H9 (cell line): Measurements from ENCODE around the gene MRPL52. TPM values are rescaled to one million over a fixed set of nuclear protein-coding genes. Genes with fewer than 3 reads are reported as not detected.
A peak's percentile ranks its signal among the peaks of the same experiment; 100 is the strongest.

ENCODE experiments used
- DNase-seq: peaks from one replicate; pipeline ENCODE4 v3.0.0-alpha.2; 2017
- H2AFZ ChIP-seq: one replicate; pipeline ENCODE4 v1.6.1; 2013; ENCODE audit warnings: mild to moderate bottlenecking, low read length, control low read depth, moderate library complexity
- H2AK5ac ChIP-seq: 2 replicates; pipeline ENCODE4 v1.6.1; 2013; ENCODE audit warnings: low read length, control low read depth, mixed read lengths; ENCODE audit not compliant: insufficient read length
- H2BK120ac ChIP-seq: one replicate; pipeline ENCODE4 v1.6.1; 2013; ENCODE audit warnings: low read depth, mild to moderate bottlenecking, low read length, control low read depth, inconsistent platforms; ENCODE audit not compliant: poor library complexity, severe bottlenecking
- H2BK12ac ChIP-seq: 2 replicates; pipeline ENCODE4 v1.6.1; 2013; ENCODE audit warnings: low read length, control low read depth, mixed read lengths, low read depth; ENCODE audit not compliant: insufficient read length
- H2BK15ac ChIP-seq: 2 replicates; pipeline ENCODE4 v1.6.1; 2013; ENCODE audit warnings: low read depth, low read length, control low read depth
- H2BK20ac ChIP-seq: one replicate; pipeline ENCODE4 v1.6.1; 2013; ENCODE audit warnings: low read depth, mild to moderate bottlenecking, low read length, control low read depth, inconsistent platforms; ENCODE audit not compliant: poor library complexity, severe bottlenecking
- H2BK5ac ChIP-seq: 2 replicates; pipeline ENCODE4 v1.6.1; 2013; ENCODE audit warnings: low read length, control low read depth, mixed read lengths; ENCODE audit not compliant: insufficient read length
- H3K14ac ChIP-seq: 2 replicates; pipeline ENCODE4 v1.6.1; 2013; ENCODE audit warnings: low read length, control low read depth; ENCODE audit not compliant: insufficient read depth
- H3K18ac ChIP-seq: 2 replicates; pipeline ENCODE4 v1.6.1; 2013; ENCODE audit warnings: low read depth, mild to moderate bottlenecking, mixed read lengths, low read length, control low read depth; ENCODE audit not compliant: insufficient read length
- H3K23ac ChIP-seq: 2 replicates; pipeline ENCODE4 v1.6.1; 2013; ENCODE audit warnings: low read length, control low read depth, mixed read lengths, low read depth; ENCODE audit not compliant: insufficient read length
- H3K23me2 ChIP-seq: 2 replicates; pipeline ENCODE4 v1.6.1; 2013; ENCODE audit warnings: low read depth, mild to moderate bottlenecking, mixed read lengths, low read length, control low read depth; ENCODE audit not compliant: insufficient read length, poor library complexity, severe bottlenecking
- H3K27ac ChIP-seq: 2 replicates; pipeline ENCODE4 v1.5.1; 2013; ENCODE audit warnings: low read length, control low read depth, mixed read lengths, low read depth; ENCODE audit not compliant: insufficient read length
- H3K27me3 ChIP-seq: 2 replicates; pipeline ENCODE4 v1.6.1; 2013; ENCODE audit warnings: low read length, control low read depth, inconsistent platforms; ENCODE audit not compliant: insufficient read depth
- H3K4ac ChIP-seq: 2 replicates; pipeline ENCODE4 v1.6.1; 2013; ENCODE audit warnings: low read depth, mild to moderate bottlenecking, control low read depth, inconsistent platforms, low read length, moderate library complexity
- H3K4me1 ChIP-seq: 2 replicates; pipeline ENCODE4 v1.6.1; 2013; ENCODE audit warnings: low read length, control low read depth, inconsistent platforms; ENCODE audit not compliant: insufficient read depth
- H3K4me2 ChIP-seq: 2 replicates; pipeline ENCODE4 v1.6.1; 2013; ENCODE audit warnings: low read length, control low read depth, mixed read lengths; ENCODE audit not compliant: insufficient read length, insufficient read depth
- H3K56ac ChIP-seq: 2 replicates; pipeline ENCODE4 v1.6.1; 2013; ENCODE audit warnings: low read depth, mild to moderate bottlenecking, mixed read lengths, low read length, control low read depth; ENCODE audit not compliant: insufficient read length
- H3K79me1 ChIP-seq: 2 replicates; pipeline ENCODE4 v1.6.1; 2013; ENCODE audit warnings: low read depth, mild to moderate bottlenecking, moderate library complexity, low read length, control low read depth, inconsistent platforms; ENCODE audit not compliant: insufficient read depth, poor library complexity, severe bottlenecking
- H3K79me2 ChIP-seq: 2 replicates; pipeline ENCODE4 v1.6.1; 2013; ENCODE audit warnings: low read length, control low read depth, inconsistent platforms; ENCODE audit not compliant: insufficient read depth
- H3K9ac ChIP-seq: 2 replicates; pipeline ENCODE4 v1.6.1; 2013; ENCODE audit warnings: low read length, control low read depth, mixed read lengths; ENCODE audit not compliant: insufficient read length; ENCODE audit errors: extremely low read depth
- H3K9me3 ChIP-seq: one replicate; pipeline ENCODE4 v1.6.1; 2013; ENCODE audit warnings: low read depth, low read length, inconsistent platforms; ENCODE audit not compliant: control insufficient read depth
- H3T11ph ChIP-seq: one replicate; pipeline ENCODE4 v1.6.1; 2013; ENCODE audit warnings: mild to moderate bottlenecking, low read length, control low read depth, inconsistent platforms
- H4K20me1 ChIP-seq: one replicate; pipeline ENCODE4 v1.6.1; 2013; ENCODE audit not compliant: control insufficient read depth, insufficient read length, insufficient read depth
- H4K5ac ChIP-seq: 2 replicates; pipeline ENCODE4 v1.6.1; 2013; ENCODE audit warnings: low read depth, mild to moderate bottlenecking, mixed read lengths, low read length, control low read depth; ENCODE audit not compliant: insufficient read length
- H4K8ac ChIP-seq: replicated peaks from 2 replicates; pipeline ENCODE4 v1.6.1; 2013; ENCODE audit warnings: low read length, control low read depth, mixed read lengths, low read depth; ENCODE audit not compliant: insufficient read length
- H4K91ac ChIP-seq: 2 replicates; pipeline ENCODE4 v1.6.1; 2013; ENCODE audit warnings: low read depth, mild to moderate bottlenecking, moderate library complexity, mixed read lengths, low read length, control low read depth; ENCODE audit not compliant: insufficient read length
- H3K27ac Mint-ChIP-seq, 3 experiments: 2 replicates in 2 of 3; 3 replicates in 1 of 3; pipeline ENCODE4 v1.8.0; 2020 to 2021; ENCODE audit warnings: mixed read lengths in 3 of 3, mild to moderate bottlenecking in 1 of 3, moderate library complexity in 1 of 3
- H3K27me3 Mint-ChIP-seq: 2 replicates; pipeline ENCODE4 v1.8.0; 2021; ENCODE audit warnings: low read depth, mild to moderate bottlenecking, moderate library complexity, mixed read lengths
- H3K36me3 Mint-ChIP-seq, 3 experiments: 2 replicates in 2 of 3; 3 replicates in 1 of 3; pipeline ENCODE4 v1.8.0; 2020 to 2021; ENCODE audit warnings: low read depth in 3 of 3, mixed read lengths in 3 of 3; ENCODE audit not compliant: insufficient read depth in 1 of 3
- H3K4me1 Mint-ChIP-seq, 2 experiments: 2 replicates each; pipeline ENCODE4 v1.8.0; 2020; ENCODE audit warnings: mixed read lengths in 2 of 2
- H3K4me3 Mint-ChIP-seq, 2 experiments: 2 replicates in 1 of 2; 3 replicates in 1 of 2; pipeline ENCODE4 v1.8.0; 2020 to 2021; ENCODE audit warnings: mild to moderate bottlenecking in 2 of 2, mixed read lengths in 2 of 2, moderate library complexity in 1 of 2
- H3K9me3 Mint-ChIP-seq, 2 experiments: 2 replicates in 1 of 2; 3 replicates in 1 of 2; pipeline ENCODE4 v1.8.0; 2020; ENCODE audit warnings: mild to moderate bottlenecking in 2 of 2, mixed read lengths in 2 of 2, moderate library complexity in 1 of 2
- CTCF ChIP-seq: fragments of 200-600 bp; sonication (generic); conservative IDR thresholded peaks from 3 replicates; pipeline ENCODE4 v1.8.0; 2021; ENCODE audit warnings: antibody characterized with exemption, mild to moderate bottlenecking
- WGBS: extraction: QIAGEN DNeasy Blood & Tissue Kit; methylation state at CpG from one replicate; pipeline ENCODE4 v1.1.7; 2013; ENCODE audit warnings: missing lambda C conversion rate, low lambda C conversion rate, mixed read lengths; ENCODE audit not compliant: insufficient read length; ENCODE audit errors: extremely low coverage; 5-methylcytosine and 5-hydroxymethylcytosine counted together
- total RNA-seq: library from RNA; stranded (reverse); gene quantifications from 2 replicates; pipeline ENCODE4 v1.2.1, GENCODE V29; 2021

MRPL52 gene
- total RNA-seq, 1 experiment from 2014 or later: 190 TPM

GRCh38 chr14:22835505-22835904 is 5.8 kb downstream of the MRPL52 start:
- H3K27ac Mint-ChIP-seq: peak overlapping the region in 2 of 3 experiments; percentile 26 to 30; a peak in 3 of 7 replicates
- Histone ChIP-seq H2BK120ac (no peak overlapping the region), H4K5ac (no peak overlapping the region), H4K20me1 (no peaks in the 10 kb centered on the region), H3K27ac (no peak overlapping the region), H2AFZ (no peak overlapping the region), H3T11ph (no peak overlapping the region), H4K91ac (no peak overlapping the region), H3K9ac (no peak overlapping the region), H2AK5ac (no peak overlapping the region), H3K23ac (no peak overlapping the region), H2BK15ac (no peak overlapping the region), H3K14ac (no peak overlapping the region), H3K79me2 (peaks cover 2% of the 10 kb centered on the region; the same call in 1 of the 2 replicates), H3K56ac (no peak overlapping the region), H3K79me1 (no peaks in the 10 kb centered on the region), H3K4ac (no peak overlapping the region), H2BK5ac (no peak overlapping the region), H3K4me1 (peaks cover 9% of the 10 kb centered on the region; the same call in 1 of the 2 replicates), H2BK12ac (no peak overlapping the region), H2BK20ac (no peak overlapping the region), H3K4me2 (peak overlapping the region; percentile 81), H3K27me3 (no peaks in the 10 kb centered on the region), H3K18ac (no peak overlapping the region), H3K23me2 (peaks cover 14% of the 10 kb centered on the region), H3K9me3 (no peaks in the 10 kb centered on the region), H4K8ac (no peak overlapping the region)
- peaks cover 32 to 36% of the 10 kb centered on the region in 2 experiments for H3K4me1 Mint-ChIP-seq
- TF ChIP-seq CTCF: no peak
- no peaks in the 10 kb centered on the region for H3K9me3 Mint-ChIP-seq
- no peaks in the 10 kb centered on the region for H3K27me3 Mint-ChIP-seq
- no CpG with 5 or more reads among the region's 3 CpGs for WGBS
- H3K36me3 Mint-ChIP-seq: peaks cover 18 to 40% (median 32%) of the 10 kb centered on the region in 3 experiments; a peak in 6 of 7 replicates
- peak overlapping the region; percentile 95 to 99; a peak in 3 of 5 replicates for H3K4me3 Mint-ChIP-seq
- DNase-seq: no peak
